HUES48 (cell line): Measurements from ENCODE around the gene ENG.
"Not testable (repeated sequence)": the region's sequence is repeated elsewhere in the genome, so short reads cannot be mapped to it uniquely, and the experiment has no call there.

ENCODE experiments used
- H3K27ac ChIP-seq: one replicate; pipeline ENCODE4 v1.7.0; 2013; ENCODE audit warnings: low read depth, low read length, inconsistent platforms
- H3K27me3 ChIP-seq: 2 replicates; pipeline ENCODE4 v1.6.1; 2013; ENCODE audit warnings: mild to moderate bottlenecking, low read length; ENCODE audit not compliant: control insufficient read depth, insufficient read depth
- H3K36me3 ChIP-seq: 2 replicates; pipeline ENCODE4 v1.6.1; 2013; ENCODE audit warnings: low read length; ENCODE audit not compliant: control insufficient read depth, insufficient read depth
- H3K4me1 ChIP-seq: 2 replicates; pipeline ENCODE4 v1.6.1; 2013; ENCODE audit warnings: mild to moderate bottlenecking, low read length; ENCODE audit not compliant: control insufficient read depth, insufficient read depth
- H3K4me3 ChIP-seq: 2 replicates; pipeline ENCODE4 v1.5.1; 2013; ENCODE audit warnings: mild to moderate bottlenecking, low read depth, low read length
- H3K9ac ChIP-seq: 2 replicates; pipeline ENCODE4 v1.6.1; 2013; ENCODE audit warnings: mild to moderate bottlenecking, low read depth, low read length, moderate library complexity
- H3K9me3 ChIP-seq: 2 replicates; pipeline ENCODE4 v1.6.1; 2013; ENCODE audit warnings: low read length; ENCODE audit not compliant: control insufficient read depth, insufficient read depth

Gene ENG

DNA sequence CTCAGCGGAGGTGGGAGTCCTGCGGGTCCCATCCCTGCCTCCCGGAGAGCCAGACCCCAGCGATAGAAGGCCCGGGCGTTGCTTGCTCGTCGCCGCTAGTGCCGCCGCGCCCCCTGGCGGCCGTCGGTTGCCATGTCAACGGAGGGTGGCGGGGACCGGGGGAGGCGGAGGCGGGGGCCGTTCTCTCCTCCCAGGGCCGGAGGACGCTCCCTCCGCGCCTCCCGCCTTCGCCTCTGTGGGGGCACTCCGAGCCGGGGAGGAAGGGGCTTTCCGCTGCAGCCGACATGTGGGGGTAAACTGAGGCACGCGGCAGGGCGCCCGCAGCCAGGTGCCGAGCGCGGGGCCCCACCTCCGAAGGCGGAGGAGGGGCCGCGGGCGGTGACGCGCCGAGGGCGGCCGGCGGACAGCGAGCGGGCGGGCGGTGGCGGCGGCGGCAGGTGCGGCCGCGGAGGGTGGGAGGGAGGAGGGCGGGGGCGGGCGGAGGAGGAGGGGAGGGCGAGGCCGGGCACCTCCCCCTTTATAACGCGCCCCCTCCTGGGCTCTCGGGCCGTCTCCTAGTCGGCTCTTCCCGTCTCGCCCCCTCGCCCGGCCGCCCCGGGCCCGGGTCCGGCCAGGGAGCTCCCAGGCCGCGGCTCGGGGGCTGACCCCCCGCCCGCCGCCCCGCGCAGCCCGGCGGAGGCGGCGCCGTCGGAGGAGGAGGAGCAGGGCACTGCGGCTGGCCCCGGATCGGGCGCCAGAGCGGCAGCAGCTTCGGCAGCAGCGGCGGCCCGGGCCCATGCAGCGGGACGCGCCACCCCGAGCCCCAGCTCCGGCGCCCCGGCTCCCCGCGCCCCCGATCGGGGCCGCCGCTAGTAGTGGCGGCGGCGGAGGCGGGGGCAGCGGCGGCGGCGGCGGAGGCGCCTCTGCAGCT, 69.2 kb downstream of the ENG start:
- H3K9ac ChIP-seq, result no peak overlapping the region; the same call in 1 of the 2 replicates

DNA sequence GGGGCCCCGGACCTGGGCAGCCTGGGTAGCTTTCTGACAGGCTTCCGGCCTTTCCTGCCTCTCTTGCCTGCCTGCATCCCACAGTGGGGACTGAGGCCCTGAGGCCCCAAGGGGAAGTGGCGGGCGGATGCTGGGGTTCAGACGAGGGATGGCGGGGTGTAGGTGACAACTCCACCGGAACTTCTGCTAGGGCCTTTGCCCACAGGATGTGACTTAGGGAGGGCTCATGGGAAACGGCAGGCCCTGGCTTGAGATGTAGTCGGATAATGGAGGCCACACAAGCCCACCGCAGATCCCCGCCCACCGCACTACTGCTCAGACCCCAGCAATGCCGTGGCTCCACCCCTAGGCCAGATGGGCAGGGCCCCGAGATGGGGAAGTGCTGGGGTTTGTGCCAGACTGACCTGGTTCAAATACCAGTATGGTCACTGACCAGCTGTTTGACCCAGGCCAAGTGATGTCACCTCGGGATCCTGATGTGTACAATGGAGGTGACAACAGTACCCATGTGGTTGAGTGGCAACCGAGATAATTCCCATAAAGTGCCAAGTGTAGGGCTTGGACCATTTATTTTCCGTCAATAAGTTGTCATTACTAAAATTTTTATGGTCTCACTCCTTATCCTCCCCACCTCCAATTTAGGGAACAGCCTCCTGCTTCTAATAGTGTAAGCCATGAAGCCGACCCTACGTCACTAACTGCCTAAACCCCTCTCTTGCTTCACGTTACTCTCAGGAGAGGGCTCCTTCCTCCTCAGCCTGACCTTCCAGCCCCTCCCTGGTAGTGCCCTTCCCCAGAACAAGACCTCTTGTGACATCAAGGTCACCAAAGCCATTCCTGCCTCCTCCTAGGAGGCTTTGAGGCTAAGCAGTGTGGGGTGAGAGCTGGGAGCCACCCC, 71.1 kb downstream of the ENG start:
- no peak overlapping the region for H3K9ac ChIP-seq
- no peaks in the 10 kb centered on the region for H3K9me3 ChIP-seq
- H3K4me1 ChIP-seq, result peaks cover 13% of the 10 kb centered on the region
- H3K36me3 ChIP-seq, result peaks cover 15% of the 10 kb centered on the region
- H3K4me3 ChIP-seq, result no peak overlapping the region
- no peaks in the 10 kb centered on the region for H3K27me3 ChIP-seq
- no peak overlapping the region for H3K27ac ChIP-seq

More for the DNA sequence above, 69.2 kb downstream of the ENG start:
- H3K4me3 ChIP-seq, result peak overlapping the region; percentile 97
- no peaks in the 10 kb centered on the region for H3K9me3 ChIP-seq
- peaks cover 34% of the 10 kb centered on the region for H3K36me3 ChIP-seq
- no peaks in the 10 kb centered on the region for H3K27me3 ChIP-seq
- peaks cover 12% of the 10 kb centered on the region for H3K4me1 ChIP-seq
- peak overlapping the region; percentile 66 for H3K27ac ChIP-seq

DNA sequence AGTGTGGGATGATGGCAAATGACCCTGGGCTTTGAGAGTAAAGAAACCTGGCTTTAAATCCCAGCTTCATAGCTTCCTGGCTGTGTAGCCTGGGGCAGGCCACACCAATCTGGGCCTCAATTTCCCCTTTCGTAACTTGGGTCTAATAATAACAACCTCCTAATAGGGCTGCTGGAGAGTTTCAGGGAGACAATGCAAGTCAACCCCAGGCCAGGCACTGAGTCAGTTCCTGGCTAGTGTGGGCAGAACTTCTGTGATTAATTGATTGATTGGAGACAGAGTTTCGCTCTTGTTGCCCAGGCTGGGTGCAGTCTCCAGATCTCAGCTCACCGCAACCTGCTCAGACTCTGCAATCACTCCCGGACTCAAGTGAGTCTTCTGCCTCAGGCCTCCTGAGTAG, 72.7 kb downstream of the ENG start:
- H3K27ac ChIP-seq, result no peak overlapping the region
- H3K9me3 ChIP-seq, result no peaks in the 10 kb centered on the region
- no peak overlapping the region for H3K4me3 ChIP-seq
- no peaks in the 10 kb centered on the region for H3K27me3 ChIP-seq
- peaks cover 9% of the 10 kb centered on the region for H3K4me1 ChIP-seq
- no peaks in the 10 kb centered on the region for H3K36me3 ChIP-seq
- H3K9ac ChIP-seq, result no peak overlapping the region

DNA sequence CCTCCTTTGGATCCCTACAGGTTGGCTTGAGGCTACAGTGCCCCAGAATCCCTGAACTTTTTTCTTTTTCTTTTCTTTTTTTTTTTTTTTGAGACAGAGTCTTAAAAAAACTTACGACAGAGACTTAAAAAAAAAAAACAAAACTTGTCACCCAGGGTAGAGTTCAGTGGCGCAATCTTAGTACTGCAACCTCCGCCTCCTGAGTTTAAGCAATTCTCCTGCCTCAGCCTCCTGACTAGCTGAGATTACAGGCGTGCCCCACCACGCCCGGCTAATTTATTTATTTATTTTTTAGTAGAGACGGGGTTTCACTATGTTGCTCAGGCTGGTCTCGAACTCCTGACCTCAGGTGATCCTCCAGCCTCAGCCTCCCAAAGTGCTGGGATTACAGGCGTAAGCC, 73.5 kb downstream of the ENG start:
- not testable (repeated sequence) for H3K9ac ChIP-seq, H3K9me3 ChIP-seq, H3K4me3 ChIP-seq, H3K36me3 ChIP-seq, H3K27ac ChIP-seq, H3K27me3 ChIP-seq
- H3K4me1 ChIP-seq, result peaks cover 14% of the 10 kb centered on the region

DNA sequence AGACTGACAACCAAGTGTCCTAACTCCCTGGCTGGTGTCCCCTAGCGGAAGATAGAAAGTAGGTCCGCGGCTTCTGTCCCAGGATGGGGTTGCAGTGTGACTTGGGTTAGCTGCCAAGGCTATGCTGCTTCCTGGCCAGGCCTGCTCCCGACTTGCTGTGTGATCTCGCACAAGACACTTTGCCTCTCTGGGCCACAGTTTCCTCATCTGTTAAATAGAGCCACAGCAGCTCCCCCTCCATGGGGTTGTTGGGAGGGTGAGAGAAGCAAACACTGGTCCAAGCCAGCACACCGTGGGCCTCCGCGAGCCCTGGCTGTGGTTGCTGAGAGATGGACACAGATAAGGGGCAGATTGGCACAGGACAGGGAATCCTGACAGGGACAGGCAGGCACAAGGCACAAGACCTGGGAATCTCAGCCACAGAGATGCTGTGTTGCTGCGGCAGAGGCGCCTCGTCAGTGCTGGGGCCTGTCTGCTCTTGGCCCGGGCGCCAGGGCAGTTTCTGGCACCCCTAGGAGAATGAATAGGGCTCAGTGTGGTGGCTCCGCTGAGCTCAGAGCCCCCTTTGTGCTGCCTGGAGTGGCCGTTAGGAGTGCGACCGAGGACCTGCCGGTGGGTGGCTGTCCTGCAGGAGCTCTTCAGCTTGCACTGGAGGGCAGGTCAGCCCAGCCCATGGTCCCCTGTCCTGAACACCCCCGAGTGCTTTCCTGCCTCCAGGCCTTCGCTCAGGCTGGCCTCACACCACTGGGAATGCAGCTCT, 74.2 kb downstream of the ENG start:
- no peaks in the 10 kb centered on the region for H3K9me3 ChIP-seq
- no peaks in the 10 kb centered on the region for H3K36me3 ChIP-seq
- no peaks in the 10 kb centered on the region for H3K27me3 ChIP-seq
- H3K27ac ChIP-seq, result no peak overlapping the region
- no peak overlapping the region; the same call in 1 of the 2 replicates for H3K9ac ChIP-seq
- no peak overlapping the region for H3K4me3 ChIP-seq
- peaks cover 14% of the 10 kb centered on the region for H3K4me1 ChIP-seq

DNA sequence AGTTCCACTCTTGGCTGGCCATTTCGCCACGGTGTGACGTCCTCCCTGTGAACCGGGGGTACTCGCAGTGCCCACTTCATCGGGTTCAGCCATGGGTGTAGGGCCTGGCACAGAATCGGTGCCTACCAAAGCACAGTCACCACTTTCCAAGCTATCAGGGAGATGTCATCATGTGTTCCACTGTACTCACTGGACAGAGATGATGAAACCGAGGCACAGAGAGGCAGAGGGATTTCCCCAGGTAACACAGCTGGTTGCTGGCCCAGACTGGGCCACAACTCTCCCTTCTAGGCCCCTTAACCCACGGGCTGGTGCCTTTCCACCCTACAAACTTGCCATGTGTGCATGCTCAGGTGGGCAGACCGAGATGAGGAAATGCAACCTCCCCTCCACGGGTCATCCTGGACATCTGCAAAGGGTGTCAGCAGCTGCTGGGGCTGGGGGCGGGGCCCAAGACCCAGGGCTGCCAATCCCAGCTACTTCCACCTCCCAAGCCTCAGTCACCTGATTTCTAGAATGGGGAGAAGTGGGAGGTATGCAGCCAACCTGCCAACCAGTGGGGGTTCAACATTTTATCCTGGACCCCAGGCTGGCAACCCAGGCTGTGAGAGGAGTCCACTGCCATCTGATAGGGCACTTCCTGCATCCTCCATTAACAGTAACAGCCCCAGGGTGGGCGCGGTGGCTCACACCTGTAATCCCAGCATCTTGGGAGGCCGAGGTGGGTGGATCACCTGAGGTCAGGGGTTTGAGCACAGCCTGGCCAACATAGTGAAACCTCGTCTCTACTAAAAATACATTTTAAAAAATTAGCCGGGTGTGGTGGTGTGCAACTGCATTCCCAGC, 75.1 kb downstream of the ENG start:
- no peak overlapping the region for H3K27ac ChIP-seq

DNA sequence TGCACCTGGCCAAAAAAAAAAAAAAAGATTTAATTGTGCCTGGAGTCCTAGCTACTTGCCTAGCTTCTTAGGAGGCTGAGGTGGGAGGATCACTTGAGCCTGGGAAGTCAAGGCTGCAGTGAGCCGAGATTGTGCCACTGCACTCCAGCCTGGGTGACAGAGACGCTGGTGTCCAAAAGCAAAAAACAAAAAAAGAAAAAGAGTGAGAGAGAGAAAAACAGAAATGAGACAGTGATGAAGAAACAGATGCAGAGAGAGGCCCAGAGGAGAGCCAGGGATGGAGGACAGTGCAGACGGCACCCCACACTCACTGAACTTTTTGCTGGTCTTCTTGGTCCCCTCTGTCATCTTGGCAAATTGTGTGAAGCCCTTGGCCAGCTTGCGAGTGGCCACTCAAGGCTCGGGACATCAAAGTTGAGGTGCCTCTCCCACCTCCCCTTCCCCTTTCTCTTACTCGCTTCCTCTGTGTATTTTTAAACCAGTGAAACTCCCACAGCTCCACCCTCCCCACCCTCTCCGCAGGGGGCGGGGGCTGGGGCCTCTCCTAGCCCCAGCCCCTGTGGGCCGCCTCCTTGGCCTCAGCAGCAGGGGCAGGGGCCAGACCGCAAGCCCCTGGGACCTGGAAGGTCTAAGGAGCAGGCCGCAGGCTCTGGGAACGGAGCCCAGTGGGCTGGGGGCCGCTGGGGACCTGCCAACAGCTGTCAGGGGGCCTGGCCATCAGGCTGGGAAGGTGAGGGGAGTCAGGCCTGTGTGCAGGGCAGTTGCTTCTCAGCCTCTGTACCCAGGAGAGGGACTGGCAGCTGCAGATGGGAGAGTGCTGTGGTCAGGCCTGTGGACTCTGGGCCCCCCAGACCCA, 76.0 kb downstream of the ENG start, which contains the start of gene SH2D3C:
Gene SH2D3C, minus strand, starts transcription at position 387 of the 856 bp plus-strand sequence. Its CDS starts 39 bp downstream, at position 348.
- Histone ChIP-seq H3K9ac (no peak within 1 kb of the TSS), H3K9me3 (no peaks in the 10 kb centered on the region), H3K4me3 (no peak within 1 kb of the TSS), H3K27me3 (no peaks in the 10 kb centered on the region), H3K27ac (no peak within 1 kb of the TSS), H3K4me1 (peaks cover 12% of the 10 kb centered on the region; the same call in 1 of the 2 replicates), H3K36me3 (no peaks in the 10 kb centered on the region)

More for the DNA sequence above, 75.1 kb downstream of the ENG start:
- no peak overlapping the region for H3K4me3 ChIP-seq
- H3K36me3 ChIP-seq, result no peaks in the 10 kb centered on the region
- peaks cover 12% of the 10 kb centered on the region; the same call in 1 of the 2 replicates for H3K4me1 ChIP-seq
- H3K27me3 ChIP-seq, result no peaks in the 10 kb centered on the region
- no peaks in the 10 kb centered on the region for H3K9me3 ChIP-seq
- H3K9ac ChIP-seq, result no peak overlapping the region

DNA sequence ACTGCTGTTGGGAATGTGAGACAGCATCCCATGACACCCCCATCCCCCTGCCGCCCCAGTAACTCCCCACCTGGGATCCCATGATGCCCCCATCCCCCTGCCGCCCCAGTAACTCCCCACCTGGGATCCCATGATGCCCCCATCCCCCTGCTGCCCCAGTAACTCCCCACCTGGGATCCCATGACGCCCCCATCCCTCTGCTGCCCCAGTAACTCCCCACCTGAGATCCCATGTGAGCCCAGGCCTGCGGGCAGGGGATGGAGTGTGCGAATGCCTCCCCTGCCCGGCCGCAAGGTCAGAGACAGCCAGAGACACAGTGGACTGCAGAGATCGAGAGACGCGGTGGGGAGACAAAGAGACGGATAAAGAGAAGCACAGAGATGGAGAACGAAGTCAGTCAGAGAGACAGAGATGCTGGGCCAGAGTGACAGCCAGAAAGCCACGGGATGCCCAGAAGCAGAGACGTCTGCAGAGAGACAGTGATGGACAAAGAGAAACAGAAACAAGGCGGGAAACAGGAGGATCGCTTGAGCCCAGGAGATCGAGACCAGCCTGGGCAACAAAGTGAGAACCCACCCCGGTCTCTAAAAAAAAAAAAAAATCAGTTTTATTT, 77.0 kb downstream of the ENG start:
- Histone ChIP-seq H3K9ac (no peak overlapping the region), H3K4me1 (peaks cover 12% of the 10 kb centered on the region; the same call in 1 of the 2 replicates)

DNA sequence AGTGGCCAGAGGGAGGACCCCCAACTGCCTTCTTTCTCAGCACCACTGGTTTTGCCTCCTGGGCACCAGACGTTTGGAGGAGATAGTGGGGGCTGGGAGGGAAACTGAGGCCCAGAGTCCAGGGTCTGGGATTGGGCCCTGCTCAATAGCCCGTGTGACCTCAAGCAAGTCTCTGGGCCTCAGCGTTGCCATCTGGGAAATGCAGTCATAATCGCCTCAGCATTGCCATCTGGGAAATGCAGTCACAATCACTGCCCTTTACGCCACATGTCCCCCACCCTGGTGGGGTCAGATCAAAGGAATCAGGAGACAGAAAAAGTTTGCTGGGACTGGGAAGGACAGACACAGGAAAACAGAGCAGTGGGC, 77.6 kb downstream of the ENG start:
- no peak overlapping the region for H3K27ac ChIP-seq
- no peaks in the 10 kb centered on the region for H3K27me3 ChIP-seq
- no peaks in the 10 kb centered on the region for H3K36me3 ChIP-seq
- peaks cover 12% of the 10 kb centered on the region; the same call in 1 of the 2 replicates for H3K4me1 ChIP-seq
- no peak overlapping the region for H3K4me3 ChIP-seq
- H3K9me3 ChIP-seq, result no peaks in the 10 kb centered on the region
- H3K9ac ChIP-seq, result no peak overlapping the region

More for the DNA sequence above, 77.0 kb downstream of the ENG start:
- no peaks in the 10 kb centered on the region for H3K9me3 ChIP-seq
- H3K4me3 ChIP-seq, result no peak overlapping the region
- H3K27ac ChIP-seq, result no peak overlapping the region
- H3K36me3 ChIP-seq, result no peaks in the 10 kb centered on the region
- H3K27me3 ChIP-seq, result no peaks in the 10 kb centered on the region
